ENCODE measurements around the gene ZSWIM4. TPM values are rescaled to one million over a fixed set of nuclear protein-coding genes. Genes with fewer than 3 reads are reported as not detected.

ZSWIM4 gene
- total and polyA plus RNA-seq, 10 of the 15 experiments (the other 5 are each of a cell fraction or from before 2014, with no cell fraction given), result 0.73 to 11.1 (median 1.8) TPM; not detected in 2

DNA sequence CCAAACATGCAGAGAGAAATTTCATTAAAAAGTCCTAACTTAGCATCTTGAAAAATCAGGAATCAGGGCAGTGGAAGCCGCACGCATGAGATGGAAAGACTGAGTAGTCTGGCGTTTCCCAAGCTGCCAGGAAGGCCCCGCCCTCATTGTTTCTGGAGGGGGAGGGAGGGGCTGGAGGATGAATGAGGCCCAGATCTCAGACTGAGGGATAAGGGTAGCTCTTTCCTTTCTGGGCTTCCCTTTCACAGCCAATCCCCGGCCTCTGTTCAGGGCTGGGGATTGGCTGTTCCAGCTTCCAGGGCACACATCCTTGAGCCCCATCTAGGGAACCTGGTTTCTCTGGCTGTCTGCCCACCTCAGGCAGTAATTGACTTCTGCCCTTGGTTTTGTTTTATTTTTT is 13.7 kb upstream of the ZSWIM4 start:
- RAD21 ChIA-PET (ENCODE audit: unreplicated experiment), result no interaction called here
- H3K4me3 ChIP-seq, result no peak overlapping the region
- CTCF ChIA-PET, result interaction anchor here (0.6 to 6.2 kb wide), 3 partner anchors 50 to 135 kb away, joined by 3 to 136 read pairs (median 4); no protein-coding TSS in a partner anchor
- H3K27ac ChIP-seq (ENCODE audit: control insufficient read depth, insufficient read depth), result no peak overlapping the region
- no peak overlapping the region for H3K4me2 ChIP-seq (ENCODE audit: control insufficient read depth, insufficient read depth)
- no peaks in the 10 kb centered on the region for H4K20me1 ChIP-seq (ENCODE audit: control insufficient read depth, insufficient read depth)
- no peak overlapping the region for H2AFZ ChIP-seq (ENCODE audit: control insufficient read depth, low read depth, low read length)
- ATAC-seq (no peak), FAIRE-seq (no peak), DNase-seq (ENCODE audit: low read depth, low spot score) (no peak)
- H3K9me3 ChIP-seq (replicated peaks; ENCODE audit: control insufficient read depth, insufficient read depth, low read length), result no peaks in the 10 kb centered on the region
- H3K79me2 ChIP-seq (ENCODE audit: control insufficient read depth, insufficient read depth, low read length), result 0 out of 2 replicates have a peak, but pooled peaks cover under 1% of the 10 kb centered on the region
- no peak overlapping the region for H3K9ac ChIP-seq (ENCODE audit: control insufficient read depth, insufficient read depth, low read length)
- POLR2A ChIA-PET, result no interaction called here
- no peaks in the 10 kb centered on the region for H3K27me3 ChIP-seq (replicated peaks in 1 of 2; ENCODE audit: control insufficient read depth in 2 of 2, insufficient read depth in 2 of 2, low read length in 1 of 2)
- peaks cover 12 to 16% of the 10 kb centered on the region in 2 experiments for H3K36me3 ChIP-seq (ENCODE audit: control insufficient read depth in 2 of 2, insufficient read depth in 2 of 2, low read length in 1 of 2)
- SMC1A ChIA-PET (ENCODE audit: uncharacterized antibody, unreplicated experiment), result interaction anchor here (0.6 kb wide), 1 partner anchor 164 kb away, joined by 4 read pairs; no protein-coding TSS in a partner anchor
- H3K4me1 ChIP-seq (ENCODE audit: control insufficient read depth, insufficient read depth, low read length), result peaks cover 18% of the 10 kb centered on the region
- intact Hi-C loops (cut with micrococcal nuclease; ENCODE audit: unreplicated experiment) (no loop called here), in situ Hi-C loops (cut with MboI) (loop anchor here (5.0 kb wide), 1 partner anchor 81 kb away; no protein-coding TSS in a partner anchor)
- TF ChIP-seq, protein P1, sequence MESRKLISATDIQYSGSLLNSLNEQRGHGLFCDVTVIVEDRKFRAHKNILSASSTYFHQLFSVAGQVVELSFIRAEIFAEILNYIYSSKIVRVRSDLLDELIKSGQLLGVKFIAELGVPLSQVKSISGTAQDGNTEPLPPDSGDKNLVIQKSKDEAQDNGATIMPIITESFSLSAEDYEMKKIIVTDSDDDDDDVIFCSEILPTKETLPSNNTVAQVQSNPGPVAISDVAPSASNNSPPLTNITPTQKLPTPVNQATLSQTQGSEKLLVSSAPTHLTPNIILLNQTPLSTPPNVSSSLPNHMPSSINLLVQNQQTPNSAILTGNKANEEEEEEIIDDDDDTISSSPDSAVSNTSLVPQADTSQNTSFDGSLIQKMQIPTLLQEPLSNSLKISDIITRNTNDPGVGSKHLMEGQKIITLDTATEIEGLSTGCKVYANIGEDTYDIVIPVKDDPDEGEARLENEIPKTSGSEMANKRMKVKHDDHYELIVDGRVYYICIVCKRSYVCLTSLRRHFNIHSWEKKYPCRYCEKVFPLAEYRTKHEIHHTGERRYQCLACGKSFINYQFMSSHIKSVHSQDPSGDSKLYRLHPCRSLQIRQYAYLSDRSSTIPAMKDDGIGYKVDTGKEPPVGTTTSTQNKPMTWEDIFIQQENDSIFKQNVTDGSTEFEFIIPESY (IDR thresholded peaks at IDR 0.05), result no peak
- TF ChIP-seq, protein P2, sequence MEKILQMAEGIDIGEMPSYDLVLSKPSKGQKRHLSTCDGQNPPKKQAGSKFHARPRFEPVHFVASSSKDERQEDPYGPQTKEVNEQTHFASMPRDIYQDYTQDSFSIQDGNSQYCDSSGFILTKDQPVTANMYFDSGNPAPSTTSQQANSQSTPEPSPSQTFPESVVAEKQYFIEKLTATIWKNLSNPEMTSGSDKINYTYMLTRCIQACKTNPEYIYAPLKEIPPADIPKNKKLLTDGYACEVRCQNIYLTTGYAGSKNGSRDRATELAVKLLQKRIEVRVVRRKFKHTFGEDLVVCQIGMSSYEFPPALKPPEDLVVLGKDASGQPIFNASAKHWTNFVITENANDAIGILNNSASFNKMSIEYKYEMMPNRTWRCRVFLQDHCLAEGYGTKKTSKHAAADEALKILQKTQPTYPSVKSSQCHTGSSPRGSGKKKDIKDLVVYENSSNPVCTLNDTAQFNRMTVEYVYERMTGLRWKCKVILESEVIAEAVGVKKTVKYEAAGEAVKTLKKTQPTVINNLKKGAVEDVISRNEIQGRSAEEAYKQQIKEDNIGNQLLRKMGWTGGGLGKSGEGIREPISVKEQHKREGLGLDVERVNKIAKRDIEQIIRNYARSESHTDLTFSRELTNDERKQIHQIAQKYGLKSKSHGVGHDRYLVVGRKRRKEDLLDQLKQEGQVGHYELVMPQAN (conservative IDR thresholded peaks at IDR 0.05), result no peak
- TF ChIP-seq BCL11A (IDR thresholded peaks at IDR 0.05; ENCODE audit: low read depth, low read length), result no peak
- TF ChIP-seq, protein P3, sequence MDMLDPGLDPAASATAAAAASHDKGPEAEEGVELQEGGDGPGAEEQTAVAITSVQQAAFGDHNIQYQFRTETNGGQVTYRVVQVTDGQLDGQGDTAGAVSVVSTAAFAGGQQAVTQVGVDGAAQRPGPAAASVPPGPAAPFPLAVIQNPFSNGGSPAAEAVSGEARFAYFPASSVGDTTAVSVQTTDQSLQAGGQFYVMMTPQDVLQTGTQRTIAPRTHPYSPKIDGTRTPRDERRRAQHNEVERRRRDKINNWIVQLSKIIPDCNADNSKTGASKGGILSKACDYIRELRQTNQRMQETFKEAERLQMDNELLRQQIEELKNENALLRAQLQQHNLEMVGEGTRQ (IDR thresholded peaks at IDR 0.05; ENCODE audit: borderline replicate concordance, low read depth, low read length), result no peak
- no peak for TF ChIP-seq MEF2A (IDR thresholded peaks at IDR 0.05; ENCODE audit: insufficient read depth, low read depth, low read length)
- TF ChIP-seq WRNIP1 (IDR thresholded peaks at IDR 0.05; ENCODE audit: borderline replicate concordance, low read depth, low read length), result no peak
- no peak for TF ChIP-seq ZNF622 (IDR thresholded peaks at IDR 0.05)
- no peak for TF ChIP-seq SRF (IDR thresholded peaks at IDR 0.05; ENCODE audit: low read depth in 2 of 2, low read length in 2 of 2)
- TF ChIP-seq, protein P4, sequence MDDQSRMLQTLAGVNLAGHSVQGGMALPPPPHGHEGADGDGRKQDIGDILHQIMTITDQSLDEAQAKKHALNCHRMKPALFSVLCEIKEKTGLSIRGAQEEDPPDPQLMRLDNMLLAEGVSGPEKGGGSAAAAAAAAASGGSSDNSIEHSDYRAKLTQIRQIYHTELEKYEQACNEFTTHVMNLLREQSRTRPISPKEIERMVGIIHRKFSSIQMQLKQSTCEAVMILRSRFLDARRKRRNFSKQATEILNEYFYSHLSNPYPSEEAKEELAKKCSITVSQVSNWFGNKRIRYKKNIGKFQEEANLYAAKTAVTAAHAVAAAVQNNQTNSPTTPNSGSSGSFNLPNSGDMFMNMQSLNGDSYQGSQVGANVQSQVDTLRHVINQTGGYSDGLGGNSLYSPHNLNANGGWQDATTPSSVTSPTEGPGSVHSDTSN (IDR thresholded peaks at IDR 0.05; ENCODE audit: insufficient replicate concordance, low read depth, low read length), result no peak
- TF ChIP-seq ASH2L (IDR thresholded peaks at IDR 0.05; ENCODE audit: borderline replicate concordance, low read depth), result no peak
- TF ChIP-seq, protein P5, sequence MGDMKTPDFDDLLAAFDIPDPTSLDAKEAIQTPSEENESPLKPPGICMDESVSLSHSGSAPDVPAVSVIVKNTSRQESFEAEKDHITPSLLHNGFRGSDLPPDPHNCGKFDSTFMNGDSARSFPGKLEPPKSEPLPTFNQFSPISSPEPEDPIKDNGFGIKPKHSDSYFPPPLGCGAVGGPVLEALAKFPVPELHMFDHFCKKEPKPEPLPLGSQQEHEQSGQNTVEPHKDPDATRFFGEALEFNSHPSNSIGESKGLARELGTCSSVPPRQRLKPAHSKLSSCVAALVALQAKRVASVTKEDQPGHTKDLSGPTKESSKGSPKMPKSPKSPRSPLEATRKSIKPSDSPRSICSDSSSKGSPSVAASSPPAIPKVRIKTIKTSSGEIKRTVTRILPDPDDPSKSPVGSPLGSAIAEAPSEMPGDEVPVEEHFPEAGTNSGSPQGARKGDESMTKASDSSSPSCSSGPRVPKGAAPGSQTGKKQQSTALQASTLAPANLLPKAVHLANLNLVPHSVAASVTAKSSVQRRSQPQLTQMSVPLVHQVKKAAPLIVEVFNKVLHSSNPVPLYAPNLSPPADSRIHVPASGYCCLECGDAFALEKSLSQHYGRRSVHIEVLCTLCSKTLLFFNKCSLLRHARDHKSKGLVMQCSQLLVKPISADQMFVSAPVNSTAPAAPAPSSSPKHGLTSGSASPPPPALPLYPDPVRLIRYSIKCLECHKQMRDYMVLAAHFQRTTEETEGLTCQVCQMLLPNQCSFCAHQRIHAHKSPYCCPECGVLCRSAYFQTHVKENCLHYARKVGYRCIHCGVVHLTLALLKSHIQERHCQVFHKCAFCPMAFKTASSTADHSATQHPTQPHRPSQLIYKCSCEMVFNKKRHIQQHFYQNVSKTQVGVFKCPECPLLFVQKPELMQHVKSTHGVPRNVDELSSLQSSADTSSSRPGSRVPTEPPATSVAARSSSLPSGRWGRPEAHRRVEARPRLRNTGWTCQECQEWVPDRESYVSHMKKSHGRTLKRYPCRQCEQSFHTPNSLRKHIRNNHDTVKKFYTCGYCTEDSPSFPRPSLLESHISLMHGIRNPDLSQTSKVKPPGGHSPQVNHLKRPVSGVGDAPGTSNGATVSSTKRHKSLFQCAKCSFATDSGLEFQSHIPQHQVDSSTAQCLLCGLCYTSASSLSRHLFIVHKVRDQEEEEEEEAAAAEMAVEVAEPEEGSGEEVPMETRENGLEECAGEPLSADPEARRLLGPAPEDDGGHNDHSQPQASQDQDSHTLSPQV (IDR thresholded peaks at IDR 0.05), result no peak
- 15% methylated on average over 5 of the region's 5 CpGs for WGBS (ENCODE audit: insufficient coverage, insufficient replicate concordance, low lambda C conversion rate, missing lambda C conversion rate)
- BruUV-seq (replicated peaks), result no TSS peak

Measured in GM12878 (cell line).